ENCODE measurements around the gene UBE2H.

- no peak for TF ChIP-seq CTCF (conservative IDR thresholded peaks at IDR 0.05; ENCODE audit: low read depth, low read length)
- TF ChIP-seq POLR2A (IDR thresholded peaks at IDR 0.05; ENCODE audit: low read depth, low read length): no peak
- TF ChIP-seq RAD21 (IDR thresholded peaks at IDR 0.05; ENCODE audit: low read length): no peak
- TF ChIP-seq CEBPB (IDR thresholded peaks at IDR 0.05; ENCODE audit: low read depth, low read length): no peak
- no peak for TF ChIP-seq MAZ (IDR thresholded peaks at IDR 0.05; ENCODE audit: borderline replicate concordance, low read depth, low read length)
- no peak for TF ChIP-seq RFX5 (IDR thresholded peaks at IDR 0.05; ENCODE audit: low read depth, low read length)
- TF ChIP-seq RCOR1 (IDR thresholded peaks at IDR 0.05; ENCODE audit: insufficient replicate concordance, low read length): no peak
- TF ChIP-seq SMC3 (IDR thresholded peaks at IDR 0.05; ENCODE audit: low read depth, low read length): no peak
- TF ChIP-seq BHLHE40 (IDR thresholded peaks at IDR 0.05; ENCODE audit: low read depth, low read length): no peak
These were observed 76.9 kb downstream of the UBE2H start for GRCh38 chr7:129875745-129876411.

Data from IMR-90 (cell line).